Activated naive CD4-positive, alpha-beta T cell treated with anti-CD3 and anti-CD28 coated beads for 36 hours (primary cell): ENCODE data around the gene PKIB. TPM values are rescaled to one million over a fixed set of nuclear protein-coding genes. Genes with fewer than 3 reads are reported as not detected.

Source experiments
- CTCF ChIA-PET: fragments of 350-600 bp; sonication (Branson Sonifier 250); formaldehyde crosslinking; loops from one replicate; lab custom pipeline; 2021; ENCODE audit warnings: antibody characterized with exemption; lab: Charles Lee
- DNase-seq: peaks from one replicate; pipeline ENCODE4 v3.0.0-alpha.2; 2020
- H3K27ac Mint-ChIP-seq: one replicate; pipeline ENCODE4 v1.8.0; 2021; ENCODE audit warnings: mild to moderate bottlenecking, mixed read lengths
- H3K27me3 Mint-ChIP-seq: one replicate; pipeline ENCODE4 v1.8.0; 2021; ENCODE audit warnings: low read depth, mixed read lengths
- H3K36me3 Mint-ChIP-seq: one replicate; pipeline ENCODE4 v1.8.0; 2021; ENCODE audit warnings: low read depth, mixed read lengths
- H3K4me1 Mint-ChIP-seq: one replicate; pipeline ENCODE4 v1.8.0; 2021; ENCODE audit warnings: low read depth, mixed read lengths
- H3K4me3 Mint-ChIP-seq: one replicate; pipeline ENCODE4 v1.8.0; 2021; ENCODE audit warnings: mild to moderate bottlenecking, moderate library complexity, mixed read lengths
- H3K9me3 Mint-ChIP-seq: one replicate; pipeline ENCODE4 v1.8.0; 2021; ENCODE audit warnings: mixed read lengths
- intact Hi-C: fragments of 100-400 bp; cut with micrococcal nuclease; formaldehyde crosslinking; loops from one replicate; pipeline ENCODE4 v1.15.1; 2023
- total RNA-seq, 2 experiments: library from RNA; stranded (reverse); gene quantifications; one replicate each; pipeline ENCODE4 v1.2.3, GENCODE V29; 2021

PKIB gene
- total RNA-seq, 2 experiments from 2014 or later: 0.67 TPM; not detected in 1

DNA sequence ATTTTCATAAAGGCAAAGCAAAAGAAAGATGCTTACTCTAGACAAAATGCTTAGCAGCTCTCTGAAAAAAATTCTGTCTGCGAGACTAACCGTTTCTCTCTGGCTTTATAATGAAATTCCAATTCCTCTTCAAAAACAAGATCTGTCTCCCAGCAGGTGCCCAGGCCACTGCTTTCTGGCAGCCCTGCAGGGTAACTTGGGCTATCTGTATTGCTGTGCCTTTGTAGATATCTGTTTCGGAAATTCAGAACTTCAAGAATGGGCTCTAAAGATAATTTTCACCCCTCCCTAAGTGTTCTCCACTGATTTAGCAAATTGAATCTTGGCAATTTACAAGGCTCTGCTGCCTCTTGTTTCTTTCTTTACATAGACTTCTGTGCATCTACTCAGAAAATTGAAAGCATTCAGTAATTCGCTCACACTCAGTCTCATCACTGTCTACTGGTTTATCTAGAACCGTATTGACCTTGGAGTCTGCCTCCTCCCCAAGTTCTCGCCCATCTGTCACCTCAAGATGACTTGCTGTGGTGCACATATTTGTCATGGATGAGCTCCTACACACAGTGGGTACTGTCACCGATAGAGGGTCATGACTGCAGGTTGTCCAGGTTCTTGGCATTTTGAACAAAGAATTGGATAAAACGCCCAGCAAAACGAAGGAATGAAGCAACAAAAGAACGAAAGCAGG lies 142.9 kb downstream of the PKIB start:
- peaks cover 2% of the 10 kb centered on the region for H3K9me3 Mint-ChIP-seq
- H3K4me3 Mint-ChIP-seq: no peak overlapping the region
- H3K36me3 Mint-ChIP-seq: no peaks in the 10 kb centered on the region
- no peak overlapping the region for H3K27ac Mint-ChIP-seq
- CTCF ChIA-PET: no interaction called here
- intact Hi-C loops: loop anchor here (5.0 kb wide), 1 partner anchor 361 kb away; no protein-coding TSS in a partner anchor
- peaks cover 37% of the 10 kb centered on the region for H3K4me1 Mint-ChIP-seq
- DNase-seq: no peak
- H3K27me3 Mint-ChIP-seq: no peaks in the 10 kb centered on the region

- Mint-ChIP-seq H3K4me3 (no peak overlapping the region), H3K27me3 (no peaks in the 10 kb centered on the region), H3K27ac (no peak overlapping the region), H3K9me3 (peaks cover 2% of the 10 kb centered on the region), H3K4me1 (peaks cover 37% of the 10 kb centered on the region), H3K36me3 (no peaks in the 10 kb centered on the region)
- DNase-seq: no peak
- intact Hi-C loops: loop anchor here (5.0 kb wide), 1 partner anchor 361 kb away; no protein-coding TSS in a partner anchor
- CTCF ChIA-PET: interaction anchor here (0.8 kb wide), 1 partner anchor 10 kb away, joined by 4 read pairs; no protein-coding TSS in a partner anchor
Observed at GRCh38 chr6:122753688-122754056, 143.5 kb downstream of the PKIB start.

DNA sequence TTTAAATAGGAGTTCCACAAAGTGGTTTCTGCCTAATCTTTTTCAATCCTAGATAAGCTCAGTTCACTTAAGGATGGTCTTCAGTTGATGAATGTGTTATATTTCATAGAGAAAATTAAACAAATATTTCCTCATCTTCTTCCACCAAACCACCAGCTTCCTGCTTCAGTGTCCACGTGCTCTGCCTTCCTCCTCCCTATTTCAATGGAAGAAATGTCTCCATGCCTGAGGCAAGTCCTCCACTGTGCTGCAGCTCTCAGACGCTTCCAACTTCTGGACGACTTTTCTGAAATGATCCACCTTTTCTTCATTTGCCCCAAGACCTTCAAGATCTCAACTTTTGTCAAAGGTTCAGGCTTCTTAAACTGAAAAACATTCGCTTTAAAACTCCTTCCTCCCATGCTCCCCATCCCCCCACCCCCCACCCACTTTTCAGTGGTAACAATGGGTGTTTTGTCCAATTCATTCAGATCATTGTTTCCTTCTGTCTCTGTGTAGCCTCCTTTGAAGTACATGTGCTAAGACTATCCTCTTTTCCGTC lies 144.1 kb downstream of the PKIB start:
- H3K27me3 Mint-ChIP-seq: no peaks in the 10 kb centered on the region
- H3K27ac Mint-ChIP-seq: no peak overlapping the region
- intact Hi-C loops: loop anchor here (5.0 kb wide), 1 partner anchor 362 kb away; no protein-coding TSS in a partner anchor
- CTCF ChIA-PET: interaction anchor here (0.8 kb wide), 1 partner anchor 10 kb away, joined by 4 read pairs; no protein-coding TSS in a partner anchor
- H3K36me3 Mint-ChIP-seq: no peaks in the 10 kb centered on the region
- H3K4me1 Mint-ChIP-seq: peaks cover 41% of the 10 kb centered on the region
- H3K4me3 Mint-ChIP-seq: no peak overlapping the region
- H3K9me3 Mint-ChIP-seq: no peaks in the 10 kb centered on the region
- no peak for DNase-seq

GRCh38 chr6:122755901-122756300 lies 145.7 kb downstream of the PKIB start:
- intact Hi-C loops: no loop called here
- Mint-ChIP-seq H3K9me3 (no peaks in the 10 kb centered on the region), H3K4me1 (peaks cover 33% of the 10 kb centered on the region), H3K27me3 (no peaks in the 10 kb centered on the region), H3K36me3 (no peaks in the 10 kb centered on the region), H3K4me3 (no peak overlapping the region), H3K27ac (no peak overlapping the region)
- CTCF ChIA-PET: no interaction called here
- DNase-seq: no peak

DNA sequence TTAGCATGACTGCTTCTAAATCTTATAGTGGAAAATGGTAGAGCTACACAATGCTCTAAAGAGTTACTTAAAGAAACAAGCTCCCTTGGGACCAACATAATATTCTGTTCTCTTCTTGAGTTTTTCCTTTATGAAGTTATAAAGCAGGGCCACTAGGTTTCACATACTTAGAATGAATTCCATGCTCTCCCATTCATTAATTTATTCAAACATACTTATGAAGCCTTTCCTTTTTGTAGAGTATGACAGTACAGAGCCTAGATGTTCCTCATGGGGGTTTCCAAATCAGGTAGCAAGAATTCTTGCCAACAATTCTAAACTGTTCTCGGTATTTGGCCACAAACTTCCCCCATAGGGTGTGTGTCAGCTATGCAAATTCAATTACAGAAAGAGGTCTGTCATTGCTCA lies 148.7 kb downstream of the PKIB start:
- H3K36me3 Mint-ChIP-seq: no peaks in the 10 kb centered on the region
- intact Hi-C loops: loop anchor here (1.0 kb wide), 2 partner anchors 8 to 29 kb away; no protein-coding TSS in a partner anchor
- DNase-seq: peak; percentile 34
- no peak overlapping the region for H3K4me3 Mint-ChIP-seq
- H3K4me1 Mint-ChIP-seq: peaks cover 13% of the 10 kb centered on the region
- no peaks in the 10 kb centered on the region for H3K27me3 Mint-ChIP-seq
- H3K9me3 Mint-ChIP-seq: no peaks in the 10 kb centered on the region
- H3K27ac Mint-ChIP-seq: no peak overlapping the region
- CTCF ChIA-PET: interaction anchor here (0.6 to 1.1 kb wide), 2 partner anchors 13 to 31 kb away, joined by 3 read pairs; no protein-coding TSS in a partner anchor

- H3K4me3 Mint-ChIP-seq: no peak overlapping the region
- H3K27me3 Mint-ChIP-seq: no peaks in the 10 kb centered on the region
- no peak overlapping the region for H3K27ac Mint-ChIP-seq
- H3K9me3 Mint-ChIP-seq: no peaks in the 10 kb centered on the region
- intact Hi-C loops: no loop called here
- DNase-seq: no peak
- H3K4me1 Mint-ChIP-seq: peaks cover 7% of the 10 kb centered on the region
- no peaks in the 10 kb centered on the region for H3K36me3 Mint-ChIP-seq
- CTCF ChIA-PET: no interaction called here
Observed at GRCh38 chr6:122760330-122760729, 150.1 kb downstream of the PKIB start.

GRCh38 chr6:122766256-122766655 lies 156.1 kb downstream of the PKIB start:
- Mint-ChIP-seq H3K4me1 (no peaks in the 10 kb centered on the region), H3K4me3 (no peak overlapping the region), H3K36me3 (no peaks in the 10 kb centered on the region), H3K9me3 (no peaks in the 10 kb centered on the region), H3K27me3 (peaks cover 7% of the 10 kb centered on the region), H3K27ac (no peak overlapping the region)
- DNase-seq: no peak
- intact Hi-C loops: no loop called here
- CTCF ChIA-PET: interaction anchor here (0.6 kb wide), 1 partner anchor 17 kb away, joined by 3 read pairs; no protein-coding TSS in a partner anchor

GRCh38 chr6:122770835-122771601 lies 160.8 kb downstream of the PKIB start:
- no peak for DNase-seq
- Mint-ChIP-seq H3K4me3 (no peak overlapping the region), H3K4me1 (no peaks in the 10 kb centered on the region), H3K27me3 (peaks cover 15% of the 10 kb centered on the region), H3K27ac (no peak overlapping the region), H3K9me3 (no peaks in the 10 kb centered on the region), H3K36me3 (no peaks in the 10 kb centered on the region)
- intact Hi-C loops: no loop called here
- CTCF ChIA-PET: no interaction called here

DNA sequence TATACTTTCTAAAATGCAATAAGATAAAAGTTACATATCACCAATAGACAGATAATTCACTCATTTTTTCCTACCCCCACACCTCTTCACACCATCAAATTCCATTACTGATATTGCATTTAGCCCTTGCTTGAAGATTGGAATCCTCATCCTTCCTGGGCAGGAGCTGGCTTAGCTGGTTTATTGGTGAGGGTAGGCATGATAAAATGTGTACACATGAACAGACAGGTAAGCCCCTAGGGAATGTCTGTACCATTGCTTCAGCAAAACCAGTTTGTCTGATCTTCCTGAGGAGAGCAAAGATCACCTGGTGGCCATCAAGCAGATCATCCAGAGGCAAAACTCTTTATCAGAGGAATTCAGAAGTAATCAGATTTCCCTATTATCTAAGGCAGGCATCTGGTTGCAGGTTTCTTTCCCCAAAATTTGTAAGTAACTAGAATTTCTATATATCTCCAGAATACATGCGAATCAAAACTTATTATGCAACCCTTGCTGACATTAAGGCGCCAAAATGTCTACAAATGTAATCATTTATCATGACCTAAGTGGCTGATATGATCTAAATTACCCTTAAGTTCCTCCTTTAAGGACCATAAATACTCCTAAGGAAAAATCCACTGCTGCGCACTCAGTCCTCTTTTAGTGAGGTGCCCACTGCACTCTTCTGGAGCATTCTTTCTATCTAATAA lies 162.7 kb downstream of the PKIB start:
- H3K27me3 Mint-ChIP-seq: peaks cover 12% of the 10 kb centered on the region
- H3K4me3 Mint-ChIP-seq: no peak overlapping the region
- CTCF ChIA-PET: interaction anchor here (0.6 kb wide), 1 partner anchor 27 kb away, joined by 3 read pairs; no protein-coding TSS in a partner anchor
- DNase-seq: no peak
- H3K4me1 Mint-ChIP-seq: no peaks in the 10 kb centered on the region
- H3K27ac Mint-ChIP-seq: no peak overlapping the region
- no peaks in the 10 kb centered on the region for H3K9me3 Mint-ChIP-seq
- H3K36me3 Mint-ChIP-seq: no peaks in the 10 kb centered on the region
- intact Hi-C loops: no loop called here

Other genes starting within 250 kb of the PKIB start
- gene HSF2, start 210.8 kb upstream of the PKIB start, total RNA-seq: 10 to 100 TPM; 22.0 to 27.0 TPM
- gene SERINC1, start 138.6 kb upstream of the PKIB start, total RNA-seq: 10 to 100 TPM; 50.1 to 50.4 TPM
- not detected for gene FABP7, start 169.3 kb downstream of the PKIB start, total RNA-seq
- gene SMPDL3A, start 178.9 kb downstream of the PKIB start, total RNA-seq: under 1 TPM; 0.31 to 0.49 TPM